ENCODE results near the gene MARF1. TPM values are rescaled to one million over a fixed set of nuclear protein-coding genes. Genes with fewer than 3 reads are reported as not detected.

Gene MARF1
- total and polyA plus RNA-seq, 9 of the 15 experiments (the other 6 are each of a cell fraction or from before 2014, with no cell fraction given) = 4.7 to 33.2 (median 11.7) TPM

- no peaks in the 10 kb centered on the region for H3K9me1 ChIP-seq (ENCODE audit: control insufficient read depth, insufficient read depth, low read length)
- H3K36me3 ChIP-seq (ENCODE audit: control insufficient read depth, insufficient read depth, low read length) = peaks cover 52% of the 10 kb centered on the region; the same call in 2 of the 3 replicates
- no peaks in the 10 kb centered on the region for H4K20me1 ChIP-seq (replicated peaks; ENCODE audit: control insufficient read depth, insufficient read depth, low read length)
- no peak overlapping the region for H2AFZ ChIP-seq (ENCODE audit: low read depth, low read length)
- BruUV-seq (replicated peaks) = no TSS peak
- peak in 1 of 4 experiments; percentile 21 for DNase-seq (ENCODE audit: extremely low read depth in 1 of 4, low spot score in 3 of 4)
- no peak overlapping the region for H3K4me3 ChIP-seq
- no peaks in the 10 kb centered on the region for H3K4me1 ChIP-seq (replicated peaks in 1 of 2; ENCODE audit: control insufficient read depth in 2 of 2, insufficient read depth in 2 of 2, low read length in 2 of 2)
- H3K9me3 ChIP-seq (replicated peaks; ENCODE audit: control insufficient read depth, insufficient read depth, low read depth, low read length) = no peaks in the 10 kb centered on the region
- POLR2A ChIA-PET = interaction anchor here (1.0 to 3.5 kb wide), 2 partner anchors 8 to 10 kb away, joined by 3 to 13 read pairs; no protein-coding TSS in a partner anchor
- intact Hi-C loops (cut with micrococcal nuclease) = no loop called here
- H3K9ac ChIP-seq (ENCODE audit: insufficient read depth in 1 of 2, low read depth in 2 of 2, low read length in 2 of 2) = no peak overlapping the region
- in situ Hi-C loops (cut with MboI) = no loop called here
- CTCF ChIA-PET (ENCODE audit: low intra/inter-chr PET ratio) = no interaction called here
- ATAC-seq = peak; percentile 63
- 76% methylated on average over 18 of the region's 20 CpGs for WGBS (ENCODE audit: insufficient coverage, low coverage, missing lambda C conversion rate)
- no peak overlapping the region for H3K4me2 ChIP-seq (ENCODE audit: insufficient read depth, low read length)
- H3K27me3 ChIP-seq (ENCODE audit: control insufficient read depth in 2 of 2, insufficient read depth in 2 of 2, low read length in 2 of 2) = no peaks in the 10 kb centered on the region
- no peak for FAIRE-seq
- no peaks in the 10 kb centered on the region for H3K79me2 ChIP-seq (ENCODE audit: control insufficient read depth, insufficient read depth, low read length)
- no peak overlapping the region for H3K27ac ChIP-seq (ENCODE audit: extremely low read depth, low read depth, low read length)
- no peak for TF ChIP-seq GABPB1 (CRISPR knock-in tag; IDR thresholded peaks at IDR 0.05)
- TF ChIP-seq PKNOX1 (IDR thresholded peaks at IDR 0.05) = peak; percentile 73
- peak; percentile 44; the same call in 1 of the 2 replicates for TF ChIP-seq ATF7 (IDR thresholded peaks at IDR 0.05)
- TF ChIP-seq CEBPB (tag; IDR thresholded peaks at IDR 0.05) = peak; percentile 97
- peak; percentile 38; the same call in 1 of the 2 replicates for TF ChIP-seq SOX6 (IDR thresholded peaks at IDR 0.05)
- peak; percentile 58; the same call in 1 of the 2 replicates for TF ChIP-seq ATF3 (IDR thresholded peaks at IDR 0.05)
- TF ChIP-seq ATF3 (CRISPR knock-in tag; conservative IDR thresholded peaks at IDR 0.05) = no peak
- peak; percentile 86 for TF ChIP-seq CEBPG (CRISPR knock-in tag; IDR thresholded peaks at IDR 0.05)
- TF ChIP-seq CEBPG (tag; conservative IDR thresholded peaks at IDR 0.05 in 1 of 2, IDR thresholded peaks at IDR 0.05 in 1 of 2) = peak; percentile 86 to 88
- TF ChIP-seq PHB2 (IDR thresholded peaks at IDR 0.05; ENCODE audit: low read depth) = no peak
- no peak for TF ChIP-seq CREB1 (IDR thresholded peaks at IDR 0.05)
- TF ChIP-seq CREB1 (CRISPR knock-in tag; IDR thresholded peaks at IDR 0.05) = no peak
- TF ChIP-seq CXXC5 (CRISPR knock-in tag; IDR thresholded peaks at IDR 0.05) = 0 out of 2 replicates have a peak, but pooled peaks have one; percentile 22
- 0 out of 4 replicates have a peak, but pooled peaks of 1 of the 2 experiments have one; percentile 3 for TF ChIP-seq RCOR1 (IDR thresholded peaks at IDR 0.05; ENCODE audit: borderline replicate concordance in 1 of 2, low read depth in 2 of 2, low read length in 2 of 2)
- no peak for TF ChIP-seq ZBED1 (IDR thresholded peaks at IDR 0.05)
- no peak for TF ChIP-seq HNRNPK (IDR thresholded peaks at IDR 0.05; ENCODE audit: low read depth, low read length, poor library complexity, severe bottlenecking)
- TF ChIP-seq MEIS2 (IDR thresholded peaks at IDR 0.05; ENCODE audit: partially characterized antibody) = peak; percentile 81
- TF ChIP-seq ETV1 (tag; conservative IDR thresholded peaks at IDR 0.05; ENCODE audit: low read depth) = peak; percentile 45; the same call in 1 of the 2 replicates
- TF ChIP-seq SMAD4 (CRISPR knock-in tag; conservative IDR thresholded peaks at IDR 0.05) = no peak
- TF ChIP-seq ETS2 (tag; IDR thresholded peaks at IDR 0.05; ENCODE audit: borderline replicate concordance, poor library complexity, severe bottlenecking) = no peak
- no peak for TF ChIP-seq SAFB2 (IDR thresholded peaks at IDR 0.05; ENCODE audit: borderline replicate concordance, low read depth, low read length, severe bottlenecking)
- TF ChIP-seq DLX4 (CRISPR knock-in tag; IDR thresholded peaks at IDR 0.05) = no peak
Measured at GRCh38 chr16:15672514-15673167, 29.7 kb upstream of the MARF1 start.
